ENCODE results near the gene ZBTB24. TPM values are rescaled to one million over a fixed set of nuclear protein-coding genes. Genes with fewer than 3 reads are reported as not detected.

The ZBTB24 gene
- total RNA-seq, 1 donor from 2014 or later: 5.1 TPM

DNA sequence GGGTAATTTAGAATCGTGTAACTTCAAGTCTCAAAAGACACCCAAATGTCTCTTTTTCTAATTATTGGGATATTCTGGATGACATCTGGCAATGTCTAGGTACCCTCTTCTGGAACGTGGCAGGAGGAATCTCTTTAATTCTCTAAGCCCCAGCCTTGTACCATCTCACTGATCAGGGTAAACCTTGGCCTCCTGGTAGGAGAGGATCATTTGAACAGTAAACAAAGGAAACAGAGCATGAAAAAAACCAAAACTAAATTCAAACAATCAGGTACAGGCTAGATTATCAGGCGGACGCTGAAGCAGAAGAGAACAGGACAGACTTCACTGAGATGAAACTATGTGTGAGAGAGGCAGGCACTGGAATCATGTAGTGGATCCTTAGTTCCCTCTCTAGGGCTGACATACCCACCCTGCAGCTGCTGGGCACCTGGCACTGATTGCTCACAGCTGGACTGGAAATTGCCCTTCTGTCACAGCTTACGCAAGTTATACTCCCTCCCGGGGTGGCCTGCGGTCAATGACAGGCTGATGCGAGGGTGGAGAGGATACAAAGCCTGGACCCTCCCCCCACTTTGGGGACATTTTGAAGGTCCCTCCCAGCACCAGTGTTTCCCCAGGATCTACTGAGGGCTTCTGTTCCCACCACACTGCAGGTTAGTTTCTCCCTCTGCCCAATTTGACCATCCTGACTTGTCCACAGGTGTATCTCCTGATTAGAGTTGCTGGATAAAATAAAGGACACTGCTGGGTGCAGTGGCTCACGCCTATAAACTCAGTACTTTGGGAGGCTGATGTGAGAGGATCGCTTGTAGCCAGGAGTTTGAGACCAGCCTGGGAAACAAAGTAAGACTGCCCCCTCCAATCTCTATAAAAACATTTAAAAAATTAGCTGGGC is 20.6 kb upstream of the ZBTB24 start:
- TF ChIP-seq, protein P1, sequence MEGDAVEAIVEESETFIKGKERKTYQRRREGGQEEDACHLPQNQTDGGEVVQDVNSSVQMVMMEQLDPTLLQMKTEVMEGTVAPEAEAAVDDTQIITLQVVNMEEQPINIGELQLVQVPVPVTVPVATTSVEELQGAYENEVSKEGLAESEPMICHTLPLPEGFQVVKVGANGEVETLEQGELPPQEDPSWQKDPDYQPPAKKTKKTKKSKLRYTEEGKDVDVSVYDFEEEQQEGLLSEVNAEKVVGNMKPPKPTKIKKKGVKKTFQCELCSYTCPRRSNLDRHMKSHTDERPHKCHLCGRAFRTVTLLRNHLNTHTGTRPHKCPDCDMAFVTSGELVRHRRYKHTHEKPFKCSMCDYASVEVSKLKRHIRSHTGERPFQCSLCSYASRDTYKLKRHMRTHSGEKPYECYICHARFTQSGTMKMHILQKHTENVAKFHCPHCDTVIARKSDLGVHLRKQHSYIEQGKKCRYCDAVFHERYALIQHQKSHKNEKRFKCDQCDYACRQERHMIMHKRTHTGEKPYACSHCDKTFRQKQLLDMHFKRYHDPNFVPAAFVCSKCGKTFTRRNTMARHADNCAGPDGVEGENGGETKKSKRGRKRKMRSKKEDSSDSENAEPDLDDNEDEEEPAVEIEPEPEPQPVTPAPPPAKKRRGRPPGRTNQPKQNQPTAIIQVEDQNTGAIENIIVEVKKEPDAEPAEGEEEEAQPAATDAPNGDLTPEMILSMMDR (IDR thresholded peaks at IDR 0.05; ENCODE audit: unreplicated experiment): no peak
- Mint-ChIP-seq H3K27ac (ENCODE audit: unreplicated experiment) (no peak overlapping the region), H3K9me3 (ENCODE audit: unreplicated experiment) (no peaks in the 10 kb centered on the region), H3K4me3 (ENCODE audit: unreplicated experiment) (no peak overlapping the region), H3K36me3 (ENCODE audit: low read depth, unreplicated experiment) (no peaks in the 10 kb centered on the region), H3K4me1 (ENCODE audit: unreplicated experiment) (no peaks in the 10 kb centered on the region), H3K27me3 (ENCODE audit: unreplicated experiment) (peaks cover 2% of the 10 kb centered on the region)
- DNase-seq (ENCODE audit: low spot score): no peak

DNA sequence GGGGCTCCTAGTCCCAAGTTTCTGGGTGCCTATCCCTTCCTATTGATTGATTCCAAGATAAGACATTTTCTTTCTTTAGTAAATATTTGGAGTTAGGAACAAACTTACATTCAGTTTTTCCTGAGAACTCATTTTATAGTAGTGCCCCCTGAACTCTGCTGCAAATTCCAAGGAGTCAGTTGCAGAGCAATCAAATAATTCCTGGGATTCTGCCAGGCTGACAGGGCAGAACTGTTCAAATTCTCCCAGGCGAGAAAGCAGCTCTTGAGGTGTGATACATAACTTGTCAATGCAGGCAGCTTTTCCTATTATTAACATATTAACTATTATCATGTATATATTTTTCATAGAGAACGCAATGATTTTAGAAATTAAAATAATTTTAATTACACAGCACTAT is 15.9 kb upstream of the ZBTB24 start:
- Mint-ChIP-seq H3K27me3 (ENCODE audit: unreplicated experiment) (peaks cover 4% of the 10 kb centered on the region), H3K27ac (ENCODE audit: unreplicated experiment) (no peak overlapping the region), H3K9me3 (ENCODE audit: unreplicated experiment) (no peaks in the 10 kb centered on the region), H3K4me1 (ENCODE audit: unreplicated experiment) (no peaks in the 10 kb centered on the region), H3K4me3 (ENCODE audit: unreplicated experiment) (no peak overlapping the region), H3K36me3 (ENCODE audit: low read depth, unreplicated experiment) (no peaks in the 10 kb centered on the region)
- TF ChIP-seq, protein P1 (IDR thresholded peaks at IDR 0.05; ENCODE audit: unreplicated experiment): no peak
- no peak for DNase-seq (ENCODE audit: low spot score)

DNA sequence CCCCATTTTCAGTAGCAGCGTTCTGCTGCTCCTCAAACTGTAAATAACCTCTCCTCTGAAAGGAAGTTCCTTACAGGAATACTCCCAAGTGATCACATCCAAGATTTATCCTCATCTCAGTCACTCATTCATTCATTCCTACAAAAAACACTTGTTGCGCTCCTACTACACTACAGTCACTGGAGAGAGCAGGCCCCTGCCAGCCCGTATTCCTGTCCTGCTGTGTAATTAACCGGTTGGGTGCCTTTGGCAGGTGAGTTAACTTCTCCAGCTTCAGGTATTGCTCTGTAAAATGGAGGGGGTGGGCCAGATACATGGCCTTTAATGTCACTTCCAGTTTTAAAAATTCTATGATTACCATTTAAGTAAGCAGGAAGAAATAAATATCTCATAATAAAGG is 15.0 kb upstream of the ZBTB24 start:
- Mint-ChIP-seq H3K27ac (ENCODE audit: unreplicated experiment) (no peak overlapping the region), H3K9me3 (ENCODE audit: unreplicated experiment) (no peaks in the 10 kb centered on the region), H3K4me1 (ENCODE audit: unreplicated experiment) (no peaks in the 10 kb centered on the region), H3K4me3 (ENCODE audit: unreplicated experiment) (no peak overlapping the region), H3K27me3 (ENCODE audit: unreplicated experiment) (peaks cover 4% of the 10 kb centered on the region), H3K36me3 (ENCODE audit: low read depth, unreplicated experiment) (no peaks in the 10 kb centered on the region)
- no peak for DNase-seq (ENCODE audit: low spot score)
- TF ChIP-seq, protein P1 (IDR thresholded peaks at IDR 0.05; ENCODE audit: unreplicated experiment): no peak

DNA sequence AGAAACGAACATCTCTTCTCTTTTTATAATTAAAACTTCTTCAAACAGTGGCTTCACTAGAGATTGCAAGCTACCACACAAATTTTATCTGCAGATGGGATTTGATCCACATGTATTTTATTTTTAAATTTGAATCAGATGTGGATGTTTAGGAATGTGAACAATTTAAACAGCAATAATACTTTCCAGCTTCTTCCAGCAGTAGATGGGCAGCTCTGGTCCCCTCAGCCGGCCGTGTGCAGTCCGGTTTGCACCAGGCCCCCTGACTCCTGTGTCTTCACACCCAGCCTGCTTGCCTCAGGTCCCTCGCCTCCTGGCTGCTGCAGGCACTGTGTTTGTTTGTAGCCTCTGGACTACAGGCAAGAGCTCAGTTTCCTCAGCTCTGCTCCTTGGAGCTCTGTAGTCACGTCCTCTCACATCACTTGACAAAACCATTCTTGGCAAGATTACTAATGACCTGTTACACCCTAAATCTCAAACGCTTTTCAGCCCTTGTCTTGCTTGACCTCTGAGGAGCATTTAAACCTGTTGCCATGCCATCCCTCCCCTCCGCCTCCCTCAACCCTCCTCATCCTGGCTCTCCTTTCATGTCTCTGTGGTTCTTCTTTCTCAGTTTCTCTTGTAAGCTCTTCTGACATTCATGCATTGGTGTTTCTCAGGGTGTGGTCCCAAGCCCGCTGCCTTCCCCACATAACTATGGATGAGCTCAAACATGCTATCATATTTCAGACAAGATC is 13.2 kb upstream of the ZBTB24 start:
- TF ChIP-seq, protein P1 (IDR thresholded peaks at IDR 0.05; ENCODE audit: unreplicated experiment): no peak
- Mint-ChIP-seq H3K27me3 (ENCODE audit: unreplicated experiment) (peaks cover 4% of the 10 kb centered on the region), H3K4me1 (ENCODE audit: unreplicated experiment) (peaks cover under 1% of the 10 kb centered on the region), H3K36me3 (ENCODE audit: low read depth, unreplicated experiment) (no peaks in the 10 kb centered on the region), H3K4me3 (ENCODE audit: unreplicated experiment) (no peak overlapping the region), H3K9me3 (ENCODE audit: unreplicated experiment) (no peaks in the 10 kb centered on the region), H3K27ac (ENCODE audit: unreplicated experiment) (no peak overlapping the region)
- no peak for DNase-seq (ENCODE audit: low spot score)

DNA sequence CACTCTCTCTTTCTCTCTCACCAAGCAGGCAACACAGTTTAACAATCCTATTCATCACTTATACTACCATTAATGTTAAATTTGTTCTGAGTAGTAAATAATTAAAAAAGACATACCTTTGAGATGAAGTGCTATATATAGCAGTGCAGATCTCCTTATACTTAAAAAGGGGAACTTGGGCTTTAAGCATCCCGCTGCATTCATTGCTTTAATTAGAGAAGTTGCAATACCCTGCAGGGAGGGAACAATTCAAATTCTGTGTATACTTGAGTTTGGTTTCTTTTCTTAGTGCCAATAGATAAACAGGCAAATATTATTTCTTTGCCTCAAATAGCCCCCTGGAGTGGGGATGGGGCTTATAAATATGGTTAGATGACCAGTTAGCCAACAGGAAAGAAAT is 10.8 kb upstream of the ZBTB24 start:
- DNase-seq (ENCODE audit: low spot score): no peak
- TF ChIP-seq, protein P1 (IDR thresholded peaks at IDR 0.05; ENCODE audit: unreplicated experiment): no peak
- H3K27ac Mint-ChIP-seq (ENCODE audit: unreplicated experiment): no peak overlapping the region
- H3K4me3 Mint-ChIP-seq (ENCODE audit: unreplicated experiment): no peak overlapping the region
- H3K9me3 Mint-ChIP-seq (ENCODE audit: unreplicated experiment): no peaks in the 10 kb centered on the region
- peaks cover 4% of the 10 kb centered on the region for H3K27me3 Mint-ChIP-seq (ENCODE audit: unreplicated experiment)
- no peaks in the 10 kb centered on the region for H3K36me3 Mint-ChIP-seq (ENCODE audit: low read depth, unreplicated experiment)
- peaks cover 6% of the 10 kb centered on the region for H3K4me1 Mint-ChIP-seq (ENCODE audit: unreplicated experiment)

Measured in endothelial cell (in vitro differentiated cells).